Breast epithelium (tissue), 4 donors: Measurements from ENCODE around the gene NWD2. TPM values are rescaled to one million over a fixed set of nuclear protein-coding genes. Genes with fewer than 3 reads are reported as not detected.

Source experiments
- DNase-seq, 2 donors: peaks; one replicate each; pipeline ENCODE4 v3.0.0-alpha.2; 2019; ENCODE audit warnings: low spot score in 2 of 2
- H3K27ac ChIP-seq, 2 donors: fragments of 200-600 bp; sonication (generic) in 1 of 2; one replicate each; pipeline ENCODE4 v1.5.1; 2016 to 2019; ENCODE audit warnings: mild to moderate bottlenecking in 1 of 2
- H3K27me3 ChIP-seq, 2 donors: fragments of 200-600 bp; sonication (generic) in 1 of 2; one replicate each; pipeline versions ENCODE4 v1.5.1 to v1.6.0; 2017 to 2019; ENCODE audit warnings: control low read depth in 1 of 2, mild to moderate bottlenecking in 1 of 2
- H3K36me3 ChIP-seq: fragments of 200-600 bp; one replicate; pipeline ENCODE4 v1.5.1; 2019
- H3K4me1 ChIP-seq, 2 donors: fragments of 200-600 bp; sonication (generic); one replicate each; pipeline ENCODE4 v1.5.1; 2016 to 2019; ENCODE audit warnings: control low read depth in 1 of 2
- H3K4me3 ChIP-seq, 3 donors: fragments of 200-600 bp; sonication (generic); 1 replicate in 2 of 3; 2 replicates in 1 of 3; pipeline ENCODE4 v1.5.1; 2016 to 2019; ENCODE audit warnings: mild to moderate bottlenecking in 3 of 3, moderate library complexity in 2 of 3
- H3K9me3 ChIP-seq, 2 donors: fragments of 200-600 bp; sonication (generic) in 1 of 2; one replicate each; pipeline ENCODE4 v1.5.1; 2016 to 2019; ENCODE audit warnings: control low read depth in 1 of 2
- POLR2A ChIP-seq: fragments of 450-650 bp; IDR thresholded peaks from one replicate; pipeline ENCODE4 v1.6.1; 2016; ENCODE audit warnings: antibody characterized with exemption, mild to moderate bottlenecking, moderate library complexity
- POLR2AphosphoS5 ChIP-seq, 3 donors: sonication (generic); formaldehyde crosslinking; IDR thresholded peaks; one replicate each; pipeline ENCODE4 v1.6.1; 2017; ENCODE audit warnings: antibody characterized with exemption in 3 of 3
- intact Hi-C: fragments of 100-400 bp; cut with DNase I; formaldehyde crosslinking; loops from one replicate; pipeline ENCODE4 v1.15.1; 2023; ENCODE audit warnings: low total_unique reads
- total RNA-seq, 3 donors: library from RNA; depleted of rRNA; stranded (reverse); fragments of >200 nt; gene quantifications; one replicate each; pipeline ENCODE4 v1.1.0, GENCODE V29; 2016
- TF ChIP-seq, protein P1 (sequence below), 3 donors: fragments of 450-650 bp; IDR thresholded peaks; one replicate each; pipeline ENCODE4 v1.5.1; 2016 to 2017; ENCODE audit warnings: antibody characterized with exemption in 3 of 3, mild to moderate bottlenecking in 3 of 3, moderate library complexity in 3 of 3

The NWD2 gene
- total RNA-seq, 3 donors from 2014 or later, result 0.48 to 2.2 (median 0.66) TPM

DNA sequence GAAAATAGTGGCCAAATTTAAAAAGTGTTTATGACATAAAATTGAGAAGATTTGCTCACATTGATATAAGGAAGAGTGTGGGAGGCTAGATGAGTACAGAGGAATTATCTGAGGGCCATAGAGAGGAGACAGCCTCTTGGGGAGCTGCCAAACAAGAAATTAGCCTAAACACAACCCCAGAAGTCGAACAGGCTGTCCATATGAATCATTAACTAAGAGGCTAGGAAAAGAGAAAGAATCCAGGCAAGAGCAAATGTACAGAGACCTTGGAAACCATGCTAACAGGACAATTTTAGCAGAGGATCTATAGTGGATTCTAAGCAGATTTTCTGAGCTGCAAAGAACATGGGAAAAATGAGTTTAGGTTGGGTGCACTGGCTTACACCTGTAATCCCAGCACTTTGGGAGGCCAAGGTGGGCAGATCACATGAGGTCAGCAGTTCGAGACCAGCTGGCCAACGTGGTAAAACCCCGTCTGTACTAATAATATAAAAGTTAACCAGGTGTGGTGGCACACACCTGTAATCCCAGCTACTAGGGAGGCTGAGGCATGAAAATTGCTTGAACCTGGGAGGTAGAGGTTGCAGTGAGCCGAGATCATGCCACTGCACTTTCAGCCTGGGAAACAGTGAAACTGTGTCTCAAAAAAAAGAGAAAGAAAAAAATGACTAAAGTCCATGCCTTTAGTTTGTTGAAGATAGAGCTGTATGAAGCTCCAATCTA, 76.1 kb downstream of the NWD2 start:
- H3K27me3 ChIP-seq, result no peaks in the 10 kb centered on the region
- intact Hi-C loops, result no loop called here
- H3K27ac ChIP-seq, result no peak overlapping the region
- peaks cover 0 to 4% of the 10 kb centered on the region in 2 donors for H3K9me3 ChIP-seq
- no peak for DNase-seq
- no peak overlapping the region for H3K4me3 ChIP-seq
- H3K4me1 ChIP-seq, result no peaks in the 10 kb centered on the region
- TF ChIP-seq POLR2A (no peak), POLR2AphosphoS5 (IDR thresholded peaks at IDR 0.05) (no peak)
- TF ChIP-seq, protein P1, sequence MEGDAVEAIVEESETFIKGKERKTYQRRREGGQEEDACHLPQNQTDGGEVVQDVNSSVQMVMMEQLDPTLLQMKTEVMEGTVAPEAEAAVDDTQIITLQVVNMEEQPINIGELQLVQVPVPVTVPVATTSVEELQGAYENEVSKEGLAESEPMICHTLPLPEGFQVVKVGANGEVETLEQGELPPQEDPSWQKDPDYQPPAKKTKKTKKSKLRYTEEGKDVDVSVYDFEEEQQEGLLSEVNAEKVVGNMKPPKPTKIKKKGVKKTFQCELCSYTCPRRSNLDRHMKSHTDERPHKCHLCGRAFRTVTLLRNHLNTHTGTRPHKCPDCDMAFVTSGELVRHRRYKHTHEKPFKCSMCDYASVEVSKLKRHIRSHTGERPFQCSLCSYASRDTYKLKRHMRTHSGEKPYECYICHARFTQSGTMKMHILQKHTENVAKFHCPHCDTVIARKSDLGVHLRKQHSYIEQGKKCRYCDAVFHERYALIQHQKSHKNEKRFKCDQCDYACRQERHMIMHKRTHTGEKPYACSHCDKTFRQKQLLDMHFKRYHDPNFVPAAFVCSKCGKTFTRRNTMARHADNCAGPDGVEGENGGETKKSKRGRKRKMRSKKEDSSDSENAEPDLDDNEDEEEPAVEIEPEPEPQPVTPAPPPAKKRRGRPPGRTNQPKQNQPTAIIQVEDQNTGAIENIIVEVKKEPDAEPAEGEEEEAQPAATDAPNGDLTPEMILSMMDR (IDR thresholded peaks at IDR 0.05), result no peak
- no peaks in the 10 kb centered on the region for H3K36me3 ChIP-seq

DNA sequence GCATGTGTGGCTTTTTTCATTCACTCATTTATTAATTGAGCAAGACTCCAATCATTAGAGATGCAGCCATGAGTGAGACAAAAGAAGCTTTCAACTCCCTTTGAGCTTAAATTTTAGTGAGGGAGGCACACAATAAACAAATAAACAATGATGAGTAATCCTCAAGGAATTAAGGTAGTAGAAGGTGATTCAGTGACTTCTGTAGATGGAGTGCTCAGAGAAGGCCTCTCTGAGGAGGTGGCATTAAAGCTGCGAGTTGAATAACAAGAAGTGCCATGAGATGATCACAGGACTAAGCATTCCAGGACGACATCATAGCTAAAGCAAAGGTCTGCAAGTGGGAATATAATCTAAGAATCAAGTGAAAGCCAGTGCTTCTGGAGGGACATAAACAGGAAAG, 77.6 kb downstream of the NWD2 start:
- Histone ChIP-seq H3K36me3 (no peaks in the 10 kb centered on the region), H3K27me3 (no peaks in the 10 kb centered on the region), H3K9me3 (peaks cover 0 to 4% of the 10 kb centered on the region in 2 donors), H3K4me1 (no peaks in the 10 kb centered on the region), H3K27ac (no peak overlapping the region), H3K4me3 (no peak overlapping the region)
- DNase-seq, result no peak
- intact Hi-C loops, result no loop called here
- TF ChIP-seq POLR2AphosphoS5 (IDR thresholded peaks at IDR 0.05), result no peak
- no peak for TF ChIP-seq POLR2A
- TF ChIP-seq, protein P1 (IDR thresholded peaks at IDR 0.05), result no peak

DNA sequence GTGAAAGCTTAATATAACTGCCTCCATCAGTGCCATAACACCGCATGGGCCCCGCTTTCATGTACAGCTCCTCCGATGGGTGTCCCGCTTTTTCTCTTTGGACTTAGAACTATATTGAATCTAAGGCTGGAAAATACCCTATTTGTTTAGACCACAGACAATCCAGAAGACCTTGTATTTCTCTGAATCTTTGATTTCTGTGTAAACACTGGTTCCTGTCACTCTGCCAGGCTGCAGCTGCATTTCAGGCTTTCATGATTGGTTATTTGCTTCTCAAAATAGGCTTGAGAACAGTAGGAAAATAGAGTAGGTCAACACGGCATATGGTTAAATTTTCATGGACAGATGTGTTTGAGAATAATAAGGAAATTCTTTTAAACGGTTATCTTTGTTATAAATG, 80.0 kb downstream of the NWD2 start:
- H3K36me3 ChIP-seq, result no peaks in the 10 kb centered on the region
- no peaks in the 10 kb centered on the region for H3K27me3 ChIP-seq
- H3K27ac ChIP-seq, result no peak overlapping the region
- TF ChIP-seq POLR2AphosphoS5 (IDR thresholded peaks at IDR 0.05) (no peak), POLR2A (no peak)
- TF ChIP-seq, protein P1 (IDR thresholded peaks at IDR 0.05), result no peak
- H3K4me1 ChIP-seq, result no peaks in the 10 kb centered on the region
- DNase-seq, result no peak
- H3K4me3 ChIP-seq, result no peak overlapping the region
- intact Hi-C loops, result no loop called here
- H3K9me3 ChIP-seq, result peaks cover 0 to 4% of the 10 kb centered on the region in 2 donors

DNA sequence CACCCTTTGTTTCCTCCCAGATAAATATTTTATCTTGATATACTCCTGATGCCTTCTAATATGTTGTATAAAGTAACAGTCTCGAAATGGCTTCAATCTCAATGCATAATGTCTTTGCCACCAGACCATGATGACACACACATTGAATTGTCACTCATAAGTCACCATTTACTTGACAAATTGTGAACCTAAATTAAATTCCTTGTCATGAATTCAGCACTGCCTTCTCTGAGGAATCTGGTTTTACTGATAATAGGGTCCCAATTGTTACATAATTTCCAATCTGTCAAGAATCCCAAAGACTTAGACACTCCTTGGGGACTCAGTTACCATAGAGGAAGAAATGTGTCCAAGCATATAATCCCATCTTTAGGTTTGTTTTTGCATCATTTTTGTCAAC, 82.3 kb downstream of the NWD2 start:
- no peak overlapping the region for H3K4me3 ChIP-seq
- no peaks in the 10 kb centered on the region for H3K36me3 ChIP-seq
- no peaks in the 10 kb centered on the region for H3K27me3 ChIP-seq
- no peaks in the 10 kb centered on the region for H3K9me3 ChIP-seq
- DNase-seq, result no peak
- no peak for TF ChIP-seq POLR2AphosphoS5 (IDR thresholded peaks at IDR 0.05)
- no peak for TF ChIP-seq POLR2A
- TF ChIP-seq, protein P1 (IDR thresholded peaks at IDR 0.05), result no peak
- no peak overlapping the region for H3K27ac ChIP-seq
- intact Hi-C loops, result no loop called here
- H3K4me1 ChIP-seq, result no peaks in the 10 kb centered on the region

DNA sequence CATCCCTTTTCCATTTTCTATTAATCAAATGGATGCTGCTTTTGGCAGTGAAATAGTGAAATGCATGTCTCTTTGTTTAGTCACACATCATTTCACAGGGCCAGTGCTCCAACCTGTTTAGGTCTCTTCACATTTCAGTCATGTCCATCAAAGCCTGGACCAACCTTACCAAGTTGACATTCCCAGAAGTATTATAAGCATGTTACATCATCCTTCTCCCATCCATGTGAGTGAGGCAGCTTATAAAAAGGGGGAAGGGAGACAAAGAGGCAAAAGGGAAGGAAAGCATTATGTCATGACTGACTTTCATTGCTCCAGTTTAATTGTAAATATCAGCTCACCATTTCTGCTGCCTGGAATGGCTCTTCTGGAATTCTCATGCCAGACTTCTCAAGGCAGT, 94.4 kb downstream of the NWD2 start:
- Histone ChIP-seq H3K27me3 (no peaks in the 10 kb centered on the region), H3K9me3 (no peaks in the 10 kb centered on the region), H3K4me1 (no peaks in the 10 kb centered on the region), H3K27ac (no peak overlapping the region), H3K36me3 (no peaks in the 10 kb centered on the region), H3K4me3 (no peak overlapping the region)
- intact Hi-C loops, result no loop called here
- no peak for TF ChIP-seq POLR2AphosphoS5 (IDR thresholded peaks at IDR 0.05)
- TF ChIP-seq, protein P1 (IDR thresholded peaks at IDR 0.05), result no peak
- no peak for TF ChIP-seq POLR2A
- DNase-seq, result no peak
